Uterus (tissue), 2 donors: ENCODE measurements around the gene PRKAG3.

Experiments
- POLR2A ChIP-seq, 2 donors: fragments of 450-650 bp; IDR thresholded peaks; one replicate each; pipeline ENCODE4 v1.6.1; 2016; ENCODE audit warnings: antibody characterized with exemption in 2 of 2, mild to moderate bottlenecking in 1 of 2, moderate library complexity in 1 of 2
- TF ChIP-seq, protein P1 (sequence below), 4 experiments: fragments of 200-600 bp in 2 of 4; fragments of 450-650 bp in 2 of 4; sonication (generic) in 2 of 4; IDR thresholded peaks; one replicate each; pipeline ENCODE4 v1.5.1; 2016 to 2019; ENCODE audit warnings: antibody characterized with exemption in 4 of 4, mild to moderate bottlenecking in 2 of 4, moderate library complexity in 1 of 4

DNA sequence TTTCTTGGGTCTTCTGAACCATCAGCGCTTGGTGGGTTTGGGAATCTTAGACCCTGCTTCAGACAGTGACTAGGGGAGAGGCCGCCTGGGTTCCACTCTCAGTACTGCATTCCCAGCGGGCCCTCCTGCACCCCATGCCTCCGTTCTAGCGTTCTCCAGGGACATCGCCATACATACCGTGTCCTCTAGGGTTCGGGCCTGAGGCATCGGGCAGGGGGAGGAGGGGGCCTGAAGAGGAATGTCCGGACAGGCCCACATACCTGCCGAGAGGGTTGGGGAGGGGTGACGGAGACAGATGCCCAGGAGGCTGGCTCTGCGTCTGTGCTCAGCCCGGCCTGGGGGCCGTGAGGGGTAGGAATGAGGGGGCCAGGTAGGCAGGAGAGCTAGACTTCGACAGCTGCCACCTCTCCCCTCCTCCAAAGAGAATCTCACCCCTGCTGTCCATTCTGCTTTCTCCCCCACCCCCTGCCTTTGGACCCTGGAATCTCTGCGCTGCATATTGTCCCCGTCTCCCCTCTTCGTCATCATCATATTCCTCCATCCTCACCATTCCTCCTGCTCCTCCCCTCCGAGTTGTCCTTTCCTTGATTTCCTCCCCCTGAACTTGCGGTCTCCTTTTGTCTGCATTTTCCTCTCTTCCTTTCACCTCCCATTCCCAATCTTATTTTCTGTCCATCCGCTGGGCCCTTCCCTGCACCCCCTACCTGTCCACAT lies 41.2 kb upstream of the PRKAG3 start:
- TF ChIP-seq, protein P1, sequence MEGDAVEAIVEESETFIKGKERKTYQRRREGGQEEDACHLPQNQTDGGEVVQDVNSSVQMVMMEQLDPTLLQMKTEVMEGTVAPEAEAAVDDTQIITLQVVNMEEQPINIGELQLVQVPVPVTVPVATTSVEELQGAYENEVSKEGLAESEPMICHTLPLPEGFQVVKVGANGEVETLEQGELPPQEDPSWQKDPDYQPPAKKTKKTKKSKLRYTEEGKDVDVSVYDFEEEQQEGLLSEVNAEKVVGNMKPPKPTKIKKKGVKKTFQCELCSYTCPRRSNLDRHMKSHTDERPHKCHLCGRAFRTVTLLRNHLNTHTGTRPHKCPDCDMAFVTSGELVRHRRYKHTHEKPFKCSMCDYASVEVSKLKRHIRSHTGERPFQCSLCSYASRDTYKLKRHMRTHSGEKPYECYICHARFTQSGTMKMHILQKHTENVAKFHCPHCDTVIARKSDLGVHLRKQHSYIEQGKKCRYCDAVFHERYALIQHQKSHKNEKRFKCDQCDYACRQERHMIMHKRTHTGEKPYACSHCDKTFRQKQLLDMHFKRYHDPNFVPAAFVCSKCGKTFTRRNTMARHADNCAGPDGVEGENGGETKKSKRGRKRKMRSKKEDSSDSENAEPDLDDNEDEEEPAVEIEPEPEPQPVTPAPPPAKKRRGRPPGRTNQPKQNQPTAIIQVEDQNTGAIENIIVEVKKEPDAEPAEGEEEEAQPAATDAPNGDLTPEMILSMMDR (IDR thresholded peaks at IDR 0.05): no peak
- TF ChIP-seq POLR2A (IDR thresholded peaks at IDR 0.05): no peak
